Esophagus squamous epithelium (tissue), 5 donors: ENCODE data around the gene TPCN2. TPM values are rescaled to one million over a fixed set of nuclear protein-coding genes. Genes with fewer than 3 reads are reported as not detected.

Experiments
- DNase-seq: peaks from one replicate; lab custom pipeline; 2025; lab: John Stamatoyannopoulos, UW
- H3K27ac ChIP-seq, 4 donors: fragments of 200-600 bp; sonication (generic); one replicate each; pipeline ENCODE4 v1.5.1; 2016 to 2019; ENCODE audit warnings: mild to moderate bottlenecking in 1 of 4
- H3K27me3 ChIP-seq, 4 donors: fragments of 200-600 bp; sonication (generic); 1 replicate in 3 of 4; 2 replicates in 1 of 4; pipeline versions ENCODE4 v1.5.1 to v1.6.0; 2017 to 2021; ENCODE audit warnings: antibody characterized with exemption in 1 of 4
- H3K36me3 ChIP-seq, 3 donors: fragments of 200-600 bp; sonication (generic); one replicate each; pipeline ENCODE4 v1.5.1; 2016 to 2019
- H3K4me1 ChIP-seq, 3 donors: fragments of 200-600 bp; sonication (generic); one replicate each; pipeline ENCODE4 v1.5.1; 2017 to 2019
- H3K4me3 ChIP-seq, 4 donors: fragments of 200-600 bp; sonication (generic); 1 replicate in 3 of 4; 2 replicates in 1 of 4; pipeline ENCODE4 v1.5.1; 2016 to 2019; ENCODE audit warnings: mild to moderate bottlenecking in 2 of 4, moderate library complexity in 1 of 4
- H3K9me3 ChIP-seq, 3 donors: fragments of 200-600 bp; sonication (generic); one replicate each; pipeline ENCODE4 v1.5.1; 2016 to 2019
- POLR2A ChIP-seq, 4 donors: fragments of 450-650 bp; IDR thresholded peaks; one replicate each; pipeline ENCODE4 v1.6.1; 2017; ENCODE audit warnings: antibody characterized with exemption in 4 of 4, mild to moderate bottlenecking in 4 of 4, moderate library complexity in 3 of 4
- WGBS, 2 donors: methylation state at CpG; one replicate each; pipeline ENCODE4 v1.1.5; 2018; 5-methylcytosine and 5-hydroxymethylcytosine counted together
- intact Hi-C: fragments of 100-400 bp; cut with DNase I; formaldehyde crosslinking; loops from one replicate; pipeline ENCODE4 v1.15.0; 2022
- small RNA-seq, 4 donors: library from RNA; depleted of rRNA; stranded (forward); fragments of <200 nt; gene quantifications; one replicate each; pipeline ENCODE3, GENCODE V24; 2016
- total RNA-seq, 4 donors: library from RNA; depleted of rRNA; stranded (reverse); fragments of >200 nt; gene quantifications; one replicate each; pipeline ENCODE4 v1.1.0, GENCODE V29; 2016
- TF ChIP-seq, protein P1 (sequence below), 6 experiments: fragments of 450-650 bp in 4 of 6; fragments of 200-600 bp in 2 of 6; sonication (generic) in 2 of 6; IDR thresholded peaks; one replicate each; pipeline ENCODE4 v1.5.1; 2016 to 2019; ENCODE audit warnings: antibody characterized with exemption in 6 of 6, mild to moderate bottlenecking in 4 of 6, moderate library complexity in 4 of 6
- donor health status: DM: yes; HTN: yes; CAD: no.

Gene TPCN2
- total RNA-seq, 4 donors from 2014 or later = 7.9 to 12.0 (median 9.1) TPM

GRCh38 chr11:69183613-69184012, 134.9 kb downstream of the TPCN2 start:
- Histone ChIP-seq H3K9me3 (peaks cover 0 to 9% (median 0%) of the 10 kb centered on the region in 3 donors), H3K27me3 (peaks cover 0 to 22% (median 0%) of the 10 kb centered on the region in 4 donors), H3K4me1 (no peaks in the 10 kb centered on the region), H3K36me3 (no peaks in the 10 kb centered on the region), H3K27ac (no peak overlapping the region), H3K4me3 (no peak overlapping the region)
- intact Hi-C loops = no loop called here
- TF ChIP-seq, protein P1, sequence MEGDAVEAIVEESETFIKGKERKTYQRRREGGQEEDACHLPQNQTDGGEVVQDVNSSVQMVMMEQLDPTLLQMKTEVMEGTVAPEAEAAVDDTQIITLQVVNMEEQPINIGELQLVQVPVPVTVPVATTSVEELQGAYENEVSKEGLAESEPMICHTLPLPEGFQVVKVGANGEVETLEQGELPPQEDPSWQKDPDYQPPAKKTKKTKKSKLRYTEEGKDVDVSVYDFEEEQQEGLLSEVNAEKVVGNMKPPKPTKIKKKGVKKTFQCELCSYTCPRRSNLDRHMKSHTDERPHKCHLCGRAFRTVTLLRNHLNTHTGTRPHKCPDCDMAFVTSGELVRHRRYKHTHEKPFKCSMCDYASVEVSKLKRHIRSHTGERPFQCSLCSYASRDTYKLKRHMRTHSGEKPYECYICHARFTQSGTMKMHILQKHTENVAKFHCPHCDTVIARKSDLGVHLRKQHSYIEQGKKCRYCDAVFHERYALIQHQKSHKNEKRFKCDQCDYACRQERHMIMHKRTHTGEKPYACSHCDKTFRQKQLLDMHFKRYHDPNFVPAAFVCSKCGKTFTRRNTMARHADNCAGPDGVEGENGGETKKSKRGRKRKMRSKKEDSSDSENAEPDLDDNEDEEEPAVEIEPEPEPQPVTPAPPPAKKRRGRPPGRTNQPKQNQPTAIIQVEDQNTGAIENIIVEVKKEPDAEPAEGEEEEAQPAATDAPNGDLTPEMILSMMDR (IDR thresholded peaks at IDR 0.05) = no peak
- TF ChIP-seq POLR2A (IDR thresholded peaks at IDR 0.05) = no peak
- no peak for DNase-seq
- 67 to 74% methylated on average over 3 to 8 of the region's 8 CpGs for WGBS, 2 donors

Small RNAs within 50 kb of the gene (small RNA-seq; reads per million reads assigned to genes)
- 0 reads per million in 4 donors for gene MIR3164

Other genes starting within 250 kb of the TPCN2 start
- 10 to 100 TPM; 14.7 to 56.1 (median 27.6) TPM for gene CPT1A, start 207.0 kb upstream of the TPCN2 start, total RNA-seq
- 10 to 100 TPM; 39.7 to 81.5 (median 48.6) TPM for gene MRPL21, start 145.1 kb upstream of the TPCN2 start, total RNA-seq
- 10 to 100 TPM in 3 of 4 donors, 1 to 10 TPM in 1; 9.7 to 15.3 (median 12.8) TPM for gene IGHMBP2, start 145.0 kb upstream of the TPCN2 start, total RNA-seq
- not detected for gene MRGPRD, start 67.9 kb upstream of the TPCN2 start, total RNA-seq
- 10 to 100 TPM in 1 of 4 donors, 1 to 10 TPM in 3; 1.3 to 14.3 (median 6.1) TPM for gene MRGPRF, start 35.7 kb upstream of the TPCN2 start, total RNA-seq
- gene SMIM38, start 107.0 kb downstream of the TPCN2 start, total RNA-seq = under 1 TPM in 2 of 4 donors, not detected in 2; 0.15 to 0.19 TPM
- 10 to 100 TPM in 3 of 4 donors, 1 to 10 TPM in 1; 5.7 to 24.6 (median 20.2) TPM for gene MYEOV, start 245.2 kb downstream of the TPCN2 start, total RNA-seq